Kidney epithelial cell (primary cell): ENCODE measurements around the gene LIMS2. TPM values are rescaled to one million over a fixed set of nuclear protein-coding genes. Genes with fewer than 3 reads are reported as not detected.

Source experiments
- DNase-seq: peaks from one replicate; pipeline ENCODE4 v3.0.0-alpha.2; 2010; ENCODE audit warnings: low read depth
- H3K27me3 ChIP-seq: 2 replicates; pipeline ENCODE4 v1.6.0; 2011; ENCODE audit warnings: low read length; ENCODE audit not compliant: control insufficient read depth, insufficient read depth
- H3K36me3 ChIP-seq: 2 replicates; pipeline ENCODE4 v1.5.1; 2011; ENCODE audit warnings: low read length; ENCODE audit not compliant: control insufficient read depth, insufficient read depth
- H3K4me3 ChIP-seq: 2 replicates; pipeline ENCODE4 v1.5.1; 2011; ENCODE audit warnings: low read depth, mild to moderate bottlenecking, control low read depth, low read length
- total RNA-seq: library from RNA; depleted of rRNA; stranded (reverse); fragments of >200 nt; gene quantifications from 2 replicates; pipeline ENCODE4 v1.2.3, GENCODE V29; 2015
- TF ChIP-seq, protein P1 (sequence below): IDR thresholded peaks from 2 replicates; pipeline ENCODE4 v1.5.1; 2011; ENCODE audit warnings: mild to moderate bottlenecking, moderate library complexity, low read length, control low read depth, inconsistent platforms; ENCODE audit not compliant: insufficient read depth, poor library complexity, severe bottlenecking

Gene LIMS2
- total RNA-seq, 1 donor from 2014 or later = 2.3 TPM

DNA sequence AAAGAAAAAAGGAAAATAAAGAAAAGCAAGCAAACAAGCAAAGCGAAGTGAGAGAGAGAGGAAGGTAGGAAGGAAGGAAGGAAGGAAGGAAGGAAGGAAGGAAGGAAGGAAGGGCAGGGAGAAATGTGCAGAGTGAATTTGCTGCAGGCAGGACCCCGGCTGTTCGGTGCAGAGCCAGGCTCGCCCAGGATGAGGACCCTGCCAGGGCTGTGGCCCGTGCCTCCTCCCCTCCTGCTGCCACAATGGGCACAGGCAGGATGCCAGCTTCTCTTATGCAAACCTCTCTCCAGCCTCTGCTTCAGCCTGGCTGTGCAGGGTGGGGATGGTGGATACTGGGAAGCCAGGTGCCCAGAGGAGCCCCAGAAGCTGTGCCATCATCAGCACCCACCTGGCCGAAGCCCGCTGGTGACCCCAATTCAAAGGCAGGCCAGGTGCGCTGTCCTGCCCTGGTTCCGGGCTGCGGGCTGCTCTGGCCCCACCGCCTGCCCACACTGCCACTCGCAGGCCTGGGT lies 26.2 kb downstream of the LIMS2 start:
- TF ChIP-seq, protein P1, sequence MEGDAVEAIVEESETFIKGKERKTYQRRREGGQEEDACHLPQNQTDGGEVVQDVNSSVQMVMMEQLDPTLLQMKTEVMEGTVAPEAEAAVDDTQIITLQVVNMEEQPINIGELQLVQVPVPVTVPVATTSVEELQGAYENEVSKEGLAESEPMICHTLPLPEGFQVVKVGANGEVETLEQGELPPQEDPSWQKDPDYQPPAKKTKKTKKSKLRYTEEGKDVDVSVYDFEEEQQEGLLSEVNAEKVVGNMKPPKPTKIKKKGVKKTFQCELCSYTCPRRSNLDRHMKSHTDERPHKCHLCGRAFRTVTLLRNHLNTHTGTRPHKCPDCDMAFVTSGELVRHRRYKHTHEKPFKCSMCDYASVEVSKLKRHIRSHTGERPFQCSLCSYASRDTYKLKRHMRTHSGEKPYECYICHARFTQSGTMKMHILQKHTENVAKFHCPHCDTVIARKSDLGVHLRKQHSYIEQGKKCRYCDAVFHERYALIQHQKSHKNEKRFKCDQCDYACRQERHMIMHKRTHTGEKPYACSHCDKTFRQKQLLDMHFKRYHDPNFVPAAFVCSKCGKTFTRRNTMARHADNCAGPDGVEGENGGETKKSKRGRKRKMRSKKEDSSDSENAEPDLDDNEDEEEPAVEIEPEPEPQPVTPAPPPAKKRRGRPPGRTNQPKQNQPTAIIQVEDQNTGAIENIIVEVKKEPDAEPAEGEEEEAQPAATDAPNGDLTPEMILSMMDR = no peak
- DNase-seq = no peak
- Histone ChIP-seq H3K4me3 (no peak overlapping the region), H3K36me3 (no peaks in the 10 kb centered on the region), H3K27me3 (peaks cover 2% of the 10 kb centered on the region)

DNA sequence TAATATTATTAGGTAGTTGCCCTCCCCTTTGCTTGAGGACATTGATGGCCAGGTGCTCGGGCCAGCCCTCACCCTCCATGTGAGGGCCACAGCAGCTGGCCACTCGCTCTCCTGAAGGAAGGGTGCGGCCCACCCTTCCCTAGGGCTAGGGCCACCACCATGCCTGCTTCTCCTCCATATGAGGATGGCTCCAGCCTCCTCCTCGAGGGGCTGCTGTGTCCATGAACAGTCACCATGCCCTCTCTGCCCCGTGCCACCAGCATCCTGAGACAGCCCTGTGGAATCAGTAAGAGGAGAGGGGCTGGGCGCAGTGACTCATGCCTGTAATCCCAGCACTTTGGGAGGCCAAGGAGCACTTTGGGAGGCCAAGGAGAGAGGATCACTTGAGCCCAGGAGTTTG lies 27.0 kb downstream of the LIMS2 start:
- TF ChIP-seq, protein P1 = no peak
- Histone ChIP-seq H3K36me3 (no peaks in the 10 kb centered on the region), H3K27me3 (peaks cover 2% of the 10 kb centered on the region), H3K4me3 (no peak overlapping the region)
- no peak for DNase-seq

DNA sequence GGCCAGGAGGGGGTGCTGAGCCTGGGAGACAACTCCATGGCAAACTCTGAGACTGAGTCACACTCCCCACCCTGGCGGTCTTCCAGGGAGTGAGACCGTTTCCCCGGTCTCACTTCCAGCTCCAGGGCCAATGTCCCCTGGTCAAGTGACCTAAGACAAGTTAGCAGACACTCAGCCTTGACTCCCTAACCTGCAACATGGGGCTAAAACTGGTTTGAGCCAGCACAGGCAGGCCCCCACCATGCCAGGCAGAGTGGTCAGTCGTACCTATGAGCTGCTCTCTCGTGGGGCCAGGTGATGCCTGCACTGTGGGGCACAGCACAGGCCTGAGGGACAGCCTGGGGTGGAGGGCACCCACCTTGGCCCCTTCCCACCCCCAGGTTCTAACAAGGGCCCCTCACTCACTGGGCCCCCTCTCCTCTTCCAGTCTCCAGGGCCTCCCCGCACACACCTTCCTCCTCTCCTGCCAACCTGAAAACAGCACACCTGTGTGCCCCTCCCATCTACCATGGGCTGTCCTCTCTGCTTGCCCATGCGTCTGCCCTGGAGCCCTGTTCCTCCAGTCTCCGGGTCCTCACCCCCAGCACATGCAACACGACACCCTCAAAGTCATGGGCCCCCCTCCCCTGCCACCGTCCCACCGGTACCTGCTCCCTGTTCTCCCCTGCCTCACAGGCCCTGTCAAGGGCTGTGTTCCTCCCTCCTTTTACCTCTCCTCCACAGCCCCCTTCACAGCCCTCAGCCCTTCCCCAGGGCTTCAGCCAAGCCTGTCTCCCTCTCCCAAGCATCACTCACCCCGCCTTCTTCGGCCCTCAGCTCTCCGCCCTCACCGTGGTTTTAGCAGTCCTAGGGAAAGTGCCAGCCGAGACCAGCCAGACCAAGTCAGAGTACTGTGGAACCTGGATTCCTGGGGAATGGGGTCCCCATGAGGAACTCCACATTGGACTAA lies 27.8 kb downstream of the LIMS2 start:
- peaks cover 2% of the 10 kb centered on the region for H3K27me3 ChIP-seq

DNA sequence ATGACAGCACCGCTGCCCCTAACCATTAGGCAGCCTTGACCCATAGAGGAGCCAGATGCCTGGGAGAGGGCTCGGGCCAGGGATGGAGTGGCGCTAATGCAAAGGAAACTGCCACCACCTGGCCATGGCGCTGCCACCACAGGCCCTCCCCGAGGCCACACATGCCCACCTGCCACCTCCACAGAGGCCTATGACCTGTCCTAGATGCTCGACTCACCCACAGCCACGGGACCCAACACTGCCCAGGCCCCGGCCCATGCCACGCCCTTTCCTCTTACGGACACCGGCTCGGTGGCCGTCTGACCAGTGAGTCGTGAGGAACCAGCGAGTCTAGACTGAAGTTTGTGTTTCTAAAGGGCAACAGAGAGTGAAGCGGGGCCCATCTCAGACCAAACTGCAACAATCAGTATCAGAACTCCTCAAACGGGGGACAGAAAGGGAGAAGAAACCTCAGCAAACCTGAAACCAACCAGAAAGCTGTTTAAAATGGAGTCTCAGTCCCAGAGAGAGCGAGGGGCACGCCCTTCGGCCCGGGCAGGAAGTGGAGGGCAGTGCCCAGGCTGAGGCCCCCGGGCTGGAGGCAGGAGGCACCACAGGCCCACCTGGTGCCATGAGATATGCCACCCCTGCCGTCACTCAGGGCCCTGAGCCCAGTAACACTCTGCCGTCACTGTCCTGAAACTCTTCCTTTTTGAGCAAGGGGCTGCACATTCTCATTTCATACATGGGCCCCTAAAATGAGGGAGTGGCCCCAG lies 28.7 kb downstream of the LIMS2 start:
- Histone ChIP-seq H3K36me3 (no peaks in the 10 kb centered on the region), H3K4me3 (no peak overlapping the region), H3K27me3 (peaks cover 2% of the 10 kb centered on the region)
- TF ChIP-seq, protein P1 = no peak
- no peak for DNase-seq

More for the DNA sequence above, 27.8 kb downstream of the LIMS2 start:
- Histone ChIP-seq H3K4me3 (no peak overlapping the region), H3K36me3 (no peaks in the 10 kb centered on the region)
- no peak for DNase-seq
- TF ChIP-seq, protein P1 = no peak

DNA sequence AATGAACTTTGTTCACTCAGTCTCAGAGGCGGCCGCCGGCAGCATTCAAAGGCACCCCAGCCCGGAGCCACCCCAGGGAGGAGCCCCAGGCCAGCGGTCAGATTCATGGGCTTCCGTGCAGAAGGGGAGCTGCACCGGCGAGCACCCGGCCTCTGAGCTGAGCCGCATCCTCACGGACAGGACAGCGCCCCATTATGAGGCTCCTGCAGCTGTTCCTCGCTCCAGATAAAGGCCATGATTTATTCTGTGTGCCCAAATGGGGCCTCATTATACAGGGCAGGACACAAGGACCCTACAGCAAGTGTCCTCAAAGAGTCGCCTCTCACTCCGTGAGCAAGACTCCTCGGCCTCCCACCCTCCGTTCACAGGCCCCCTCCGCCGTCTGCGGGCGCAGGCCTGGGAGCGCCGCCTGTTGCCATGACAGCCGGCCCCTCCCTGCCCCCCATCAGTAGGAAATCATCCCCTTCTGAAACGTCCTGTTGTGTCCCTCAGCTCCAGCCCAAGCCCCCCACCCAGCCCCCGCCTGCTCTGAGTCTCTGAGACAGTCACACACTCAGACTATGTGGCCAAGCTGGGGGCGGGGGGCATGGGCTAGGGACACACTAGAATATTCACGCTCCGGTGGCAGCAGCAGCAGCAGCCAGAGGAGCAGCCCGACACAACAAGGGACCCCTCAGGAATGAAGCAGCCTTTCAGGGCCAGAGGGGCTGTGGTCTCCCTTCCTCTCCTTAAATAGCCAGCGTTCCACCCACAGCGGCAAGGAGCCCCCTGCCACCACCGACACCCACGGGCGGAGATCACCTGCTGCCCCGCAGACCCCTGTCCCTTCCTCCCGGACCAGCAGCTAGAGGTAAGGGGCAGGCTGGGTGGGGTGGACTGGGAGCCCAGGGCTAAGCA lies 29.7 kb downstream of the LIMS2 start, which contains the start of gene GPR17:
Gene GPR17 (plus strand): TSS at position 759 of the 897 bp plus-strand sequence. CDS start 4,583 bp downstream, outside the sequence.
- H3K4me3 ChIP-seq = no peak within 1 kb of the TSS
- DNase-seq = no peak
- H3K36me3 ChIP-seq = no peaks in the 10 kb centered on the region
- peaks cover 2% of the 10 kb centered on the region for H3K27me3 ChIP-seq
- TF ChIP-seq, protein P1 = no peak
